ENCODE data around the gene HTR1D. TPM values are rescaled to one million over a fixed set of nuclear protein-coding genes. Genes with fewer than 3 reads are reported as not detected.
"Not testable (repeated sequence)": the region's sequence is repeated elsewhere in the genome, so short reads cannot be mapped to it uniquely, and the experiment has no call there.

The HTR1D gene
- total RNA-seq = 0.19 and 0.36 TPM in 2 replicates
- 3.7 TPM for polyA plus RNA-seq (2012)

- no peak for DNase-seq (ENCODE audit: low read depth)
Measured at GRCh38 chr1:23217421-23218115, at the start of gene HTR1D. TSS of gene HTR1D (minus strand) at chr1:23217502. CDS start at chr1:23194219, 23,283 bp downstream.

- DNase-seq (ENCODE audit: low read depth) = no peak
Measured at GRCh38 chr1:23263380-23263887, 46.1 kb upstream of the HTR1D start.

- not testable (repeated sequence) for DNase-seq (ENCODE audit: low read depth)
Measured at GRCh38 chr1:23258082-23258481, 40.8 kb upstream of the HTR1D start.

- DNase-seq (ENCODE audit: low read depth) = not testable (repeated sequence)
Measured at GRCh38 chr1:23257371-23257770, 40.1 kb upstream of the HTR1D start.

DNA sequence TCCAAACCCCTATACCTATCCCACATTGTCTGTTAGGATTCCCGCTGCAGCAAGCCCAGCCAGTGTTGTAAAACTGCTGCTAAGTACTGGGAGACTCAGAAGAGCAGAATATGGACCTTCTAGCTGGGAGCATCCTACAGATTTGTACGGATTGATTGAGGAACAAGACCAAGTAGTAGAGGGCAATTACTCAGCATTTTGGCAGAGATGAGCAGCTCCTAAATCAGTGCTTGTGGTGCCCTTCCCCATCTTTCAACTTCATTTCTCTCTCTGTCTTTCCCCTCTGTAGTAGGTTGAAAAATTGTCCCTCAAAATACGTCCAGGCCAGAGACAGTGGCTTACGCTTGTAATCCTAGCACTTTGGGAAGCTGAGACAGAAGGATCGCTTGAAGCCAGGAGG is 37.3 kb upstream of the HTR1D start:
- DNase-seq (ENCODE audit: low read depth) = no peak

DNA sequence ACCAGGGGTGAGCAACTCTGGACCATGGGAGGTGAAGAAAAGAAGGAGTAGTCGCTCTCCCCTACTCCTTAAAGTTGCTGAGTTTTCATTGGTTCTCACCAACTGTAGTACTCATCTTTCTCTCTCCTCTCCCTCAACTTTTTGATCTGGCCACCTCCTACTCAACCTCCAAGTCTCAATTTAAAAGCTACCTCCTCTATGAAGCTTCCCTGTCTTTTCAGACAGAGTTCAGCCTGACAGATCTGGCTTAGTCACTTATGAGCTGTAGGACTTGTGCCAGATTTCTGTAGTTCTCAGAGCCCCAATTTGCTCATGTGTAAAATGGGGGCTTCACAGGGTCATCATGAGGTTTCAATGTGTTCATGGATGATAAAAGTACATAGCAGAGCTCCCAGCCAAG is 34.5 kb upstream of the HTR1D start:
- DNase-seq (ENCODE audit: low read depth) = no peak

- DNase-seq (ENCODE audit: low read depth) = no peak
Measured at GRCh38 chr1:23249787-23250454, 32.6 kb upstream of the HTR1D start.

DNA sequence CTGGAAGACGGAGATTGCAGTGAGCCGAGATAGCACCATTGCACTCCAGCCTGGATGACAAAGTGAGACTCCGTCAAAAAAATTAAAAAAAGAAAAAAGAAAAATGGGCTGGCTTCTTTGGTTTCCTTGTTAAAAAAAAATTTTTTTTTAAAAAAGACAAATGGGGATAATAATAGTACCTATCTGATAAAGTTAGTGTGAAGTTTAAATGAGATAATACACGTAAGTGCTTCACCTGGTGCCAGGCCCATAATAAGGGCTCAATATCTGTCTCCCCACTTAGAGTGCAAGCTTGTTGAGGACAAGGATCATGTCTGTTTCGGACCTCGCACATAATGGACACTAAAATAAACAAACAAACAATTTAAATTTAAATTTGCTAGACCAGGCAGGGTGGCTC is 30.0 kb upstream of the HTR1D start:
- DNase-seq (ENCODE audit: low read depth) = no peak

GRCh38 chr1:23246274-23246673 is 29.0 kb upstream of the HTR1D start:
- no peak for DNase-seq (ENCODE audit: low read depth)

GRCh38 chr1:23244256-23244761 is 27.0 kb upstream of the HTR1D start:
- no peak for DNase-seq (ENCODE audit: low read depth)

GRCh38 chr1:23242414-23242813 is 25.1 kb upstream of the HTR1D start:
- DNase-seq (ENCODE audit: low read depth) = no peak

- DNase-seq (ENCODE audit: low read depth) = no peak
Measured at GRCh38 chr1:23239638-23240295, 22.5 kb upstream of the HTR1D start.

- DNase-seq (ENCODE audit: low read depth) = no peak
Measured at GRCh38 chr1:23238565-23238964, 21.3 kb upstream of the HTR1D start.

DNA sequence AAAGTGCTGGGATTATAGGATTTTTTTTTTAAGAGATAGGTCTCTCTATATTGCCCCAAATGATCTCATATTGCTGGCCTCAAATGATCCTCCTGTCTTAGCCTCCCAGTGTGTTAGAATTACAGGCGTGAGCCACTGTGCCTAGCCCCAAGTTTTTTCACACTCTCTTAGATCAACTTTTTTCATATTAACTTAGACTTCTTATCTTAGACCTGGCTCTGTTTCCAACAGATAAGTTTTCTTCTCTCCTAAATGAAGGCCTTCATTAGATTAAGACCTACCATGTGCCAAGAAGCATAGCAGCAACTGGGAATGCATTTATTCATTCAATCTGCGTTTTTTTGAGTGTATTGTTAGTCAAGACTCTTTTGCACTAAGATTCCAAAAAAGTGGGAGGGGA is 20.2 kb upstream of the HTR1D start:
- DNase-seq (ENCODE audit: low read depth) = no peak

DNA sequence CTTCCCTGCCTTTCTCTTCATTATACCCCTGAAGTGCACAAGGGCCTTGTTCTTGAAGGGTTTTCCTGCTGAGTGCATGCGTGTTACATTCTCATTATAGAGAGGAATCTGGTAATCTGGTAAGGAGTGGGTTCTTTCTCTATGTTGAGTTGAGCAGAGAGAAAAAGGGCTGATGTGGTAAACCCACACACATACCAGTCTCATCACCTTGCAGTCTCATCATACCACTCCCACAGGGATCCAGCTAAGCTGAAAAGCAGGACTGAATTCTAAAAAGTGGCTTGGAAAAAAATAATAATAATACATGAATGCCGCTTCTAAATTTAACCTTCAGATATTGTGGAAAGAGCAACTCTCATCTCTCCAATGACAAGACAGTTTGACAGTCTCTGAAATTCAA is 10.5 kb upstream of the HTR1D start:
- no peak for DNase-seq (ENCODE audit: low read depth)

GRCh38 chr1:23224739-23225648 is 7.7 kb upstream of the HTR1D start:
- DNase-seq (ENCODE audit: low read depth) = peak; percentile 38

DNA sequence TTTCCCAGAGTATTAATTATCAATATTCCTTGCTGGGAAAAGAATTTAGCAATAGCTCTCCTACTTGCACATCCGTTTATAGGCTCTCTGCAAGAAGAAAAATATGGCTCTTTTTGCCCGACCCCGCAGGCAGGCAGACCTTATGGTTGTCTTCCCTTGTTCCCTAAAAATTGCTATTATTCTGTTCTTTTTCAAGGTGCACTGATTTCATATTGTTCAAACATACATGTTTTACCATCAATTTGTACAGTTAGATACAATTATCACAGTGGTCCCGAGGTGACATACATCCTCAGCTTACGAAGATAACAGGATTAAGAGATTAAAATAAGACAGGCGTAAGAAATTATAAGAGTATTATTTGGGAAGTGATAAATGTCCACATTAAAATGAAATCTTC is 6.7 kb upstream of the HTR1D start:
- DNase-seq (ENCODE audit: low read depth) = not testable (repeated sequence)

- DNase-seq (ENCODE audit: low read depth) = not testable (repeated sequence)
Measured at GRCh38 chr1:23223490-23223951, 6.2 kb upstream of the HTR1D start.

- no peak for DNase-seq (ENCODE audit: low read depth)
Measured at GRCh38 chr1:23222742-23223141, 5.4 kb upstream of the HTR1D start.

GRCh38 chr1:23222331-23222730 is 5.0 kb upstream of the HTR1D start:
- no peak for DNase-seq (ENCODE audit: low read depth)

- DNase-seq (ENCODE audit: low read depth) = no peak
Measured at GRCh38 chr1:23221107-23221506, 3.8 kb upstream of the HTR1D start.

Measured in myocyte (in vitro differentiated cells).